GM13976 (cell line): ENCODE measurements around the gene INHBC.
A peak's percentile ranks its signal among the peaks of the same experiment; 100 is the strongest.

ENCODE experiments used
- DNase-seq: peaks from one replicate; pipeline ENCODE4 v3.0.0; 2012; ENCODE audit warnings: low spot score
- in situ Hi-C: fragments of 300-500 bp; cut with MboI; formaldehyde crosslinking; loops from one replicate; pipeline ENCODE4 v1.12.0; 2022; ENCODE audit warnings: low sequenced_read_pairs, mixed read lengths, inconsistent platforms; ENCODE audit not compliant: unreplicated experiment
- TF ChIP-seq, protein P1 (sequence below): IDR thresholded peaks from 2 replicates; pipeline ENCODE4 v1.5.1; 2012; ENCODE audit warnings: borderline replicate concordance, mild to moderate bottlenecking; ENCODE audit not compliant: insufficient read depth; ENCODE audit errors: extremely low read depth, missing control alignments, control extremely low read depth

The INHBC gene

DNA sequence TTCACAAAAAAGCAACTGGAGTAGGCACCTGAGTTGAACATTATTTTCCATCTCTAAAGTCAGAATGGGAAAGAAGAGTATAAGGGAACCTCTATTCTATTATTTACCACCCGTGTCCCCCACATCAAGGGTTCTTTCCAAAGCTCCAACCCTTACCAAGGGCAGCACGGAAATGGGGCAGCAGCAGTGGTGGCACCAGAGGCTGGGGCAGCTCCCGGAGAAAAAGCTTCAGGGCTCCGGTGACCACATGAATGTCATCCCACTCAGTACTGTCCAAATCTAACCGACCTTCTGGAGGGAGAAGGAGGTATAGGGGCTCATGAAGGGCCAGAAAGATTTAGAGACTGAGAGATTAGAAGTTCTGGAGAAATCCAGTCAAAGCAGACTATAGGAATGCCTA, 39.3 kb downstream of the INHBC start:
- in situ Hi-C loops: no loop called here
- no peak for DNase-seq
- TF ChIP-seq, protein P1, sequence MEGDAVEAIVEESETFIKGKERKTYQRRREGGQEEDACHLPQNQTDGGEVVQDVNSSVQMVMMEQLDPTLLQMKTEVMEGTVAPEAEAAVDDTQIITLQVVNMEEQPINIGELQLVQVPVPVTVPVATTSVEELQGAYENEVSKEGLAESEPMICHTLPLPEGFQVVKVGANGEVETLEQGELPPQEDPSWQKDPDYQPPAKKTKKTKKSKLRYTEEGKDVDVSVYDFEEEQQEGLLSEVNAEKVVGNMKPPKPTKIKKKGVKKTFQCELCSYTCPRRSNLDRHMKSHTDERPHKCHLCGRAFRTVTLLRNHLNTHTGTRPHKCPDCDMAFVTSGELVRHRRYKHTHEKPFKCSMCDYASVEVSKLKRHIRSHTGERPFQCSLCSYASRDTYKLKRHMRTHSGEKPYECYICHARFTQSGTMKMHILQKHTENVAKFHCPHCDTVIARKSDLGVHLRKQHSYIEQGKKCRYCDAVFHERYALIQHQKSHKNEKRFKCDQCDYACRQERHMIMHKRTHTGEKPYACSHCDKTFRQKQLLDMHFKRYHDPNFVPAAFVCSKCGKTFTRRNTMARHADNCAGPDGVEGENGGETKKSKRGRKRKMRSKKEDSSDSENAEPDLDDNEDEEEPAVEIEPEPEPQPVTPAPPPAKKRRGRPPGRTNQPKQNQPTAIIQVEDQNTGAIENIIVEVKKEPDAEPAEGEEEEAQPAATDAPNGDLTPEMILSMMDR: no peak

- in situ Hi-C loops: no loop called here
- TF ChIP-seq, protein P1: no peak
- DNase-seq: no peak
Observed at GRCh38 chr12:57474430-57474829, 39.8 kb downstream of the INHBC start.

GRCh38 chr12:57474862-57475261, 40.3 kb downstream of the INHBC start:
- in situ Hi-C loops: no loop called here
- no peak for DNase-seq
- TF ChIP-seq, protein P1: no peak

- DNase-seq: no peak
- TF ChIP-seq, protein P1: no peak
- in situ Hi-C loops: no loop called here
Observed at GRCh38 chr12:57475271-57476161, 40.9 kb downstream of the INHBC start.

- DNase-seq: peak; percentile 78
- in situ Hi-C loops: no loop called here
- TF ChIP-seq, protein P1: peak; percentile 85
Observed at GRCh38 chr12:57476162-57476992, 41.8 kb downstream of the INHBC start.

- in situ Hi-C loops: no loop called here
- TF ChIP-seq, protein P1: no peak
- no peak for DNase-seq
Observed at GRCh38 chr12:57476993-57477709, 42.6 kb downstream of the INHBC start.
